HEK293T (cell line): ENCODE results near the gene CTIF.

Source experiments
- CTCF ChIA-PET: fragments of 350-600 bp; formaldehyde crosslinking; extraction: SDS; loops from one replicate; lab custom pipeline; 2021; ENCODE audit warnings: antibody characterized with exemption, inconsistent platforms; lab: Yijun Ruan, JAX
- POLR2A ChIA-PET: fragments of 350-600 bp; formaldehyde crosslinking; extraction: SDS; loops from one replicate; lab custom pipeline; 2020; ENCODE audit warnings: antibody characterized with exemption, inconsistent platforms; lab: Yijun Ruan, JAX
- DNase-seq: peaks from one replicate; pipeline ENCODE4 v3.0.0; 2012; ENCODE audit warnings: mixed read lengths; ENCODE audit errors: extremely low spot score
- ARNT ChIP-seq: fragments of 450-650 bp; IDR thresholded peaks from 2 replicates; pipeline ENCODE4 v1.6.1; 2017; ENCODE audit warnings: mild to moderate bottlenecking
- BHLHE40 ChIP-seq: fragments of 450-650 bp; IDR thresholded peaks from 2 replicates; pipeline ENCODE4 v1.6.1; 2016; ENCODE audit warnings: mild to moderate bottlenecking, moderate library complexity, borderline replicate concordance
- CTBP1 ChIP-seq: fragments of 450-650 bp; IDR thresholded peaks from 2 replicates; pipeline ENCODE4 v1.6.1; 2016; ENCODE audit warnings: borderline replicate concordance
- ELF4 ChIP-seq: fragments of 450-650 bp; IDR thresholded peaks from 2 replicates; pipeline ENCODE4 v1.6.1; 2017; ENCODE audit warnings: antibody characterized with exemption
- FOXA1 ChIP-seq: fragments of 450-650 bp; IDR thresholded peaks from 2 replicates; pipeline ENCODE4 v1.6.1; 2016; ENCODE audit warnings: mild to moderate bottlenecking
- FOXK2 ChIP-seq: fragments of 450-650 bp; IDR thresholded peaks from 2 replicates; pipeline ENCODE4 v1.6.1; 2016; ENCODE audit warnings: mild to moderate bottlenecking
- FOXM1 ChIP-seq: fragments of 450-650 bp; IDR thresholded peaks from 2 replicates; pipeline ENCODE4 v1.6.1; 2017; ENCODE audit warnings: mild to moderate bottlenecking, borderline replicate concordance
- HDGF ChIP-seq: fragments of 450-650 bp; IDR thresholded peaks from 2 replicates; pipeline ENCODE4 v1.6.1; 2017; ENCODE audit warnings: antibody characterized with exemption, borderline replicate concordance
- L3MBTL2 ChIP-seq: fragments of 450-650 bp; conservative IDR thresholded peaks from 2 replicates; pipeline ENCODE4 v1.6.1; 2016; ENCODE audit warnings: mild to moderate bottlenecking
- LEF1 ChIP-seq: fragments of 450-650 bp; IDR thresholded peaks from 2 replicates; pipeline ENCODE4 v1.6.1; 2017; ENCODE audit warnings: mild to moderate bottlenecking, borderline replicate concordance
- NFRKB ChIP-seq: fragments of 450-650 bp; IDR thresholded peaks from 2 replicates; pipeline ENCODE4 v1.6.1; 2016; ENCODE audit warnings: mild to moderate bottlenecking, moderate library complexity
- PKNOX1 ChIP-seq: fragments of 450-650 bp; IDR thresholded peaks from 2 replicates; pipeline ENCODE4 v1.6.1; 2016
- SP1 ChIP-seq: fragments of 450-650 bp; IDR thresholded peaks from 2 replicates; pipeline ENCODE4 v1.6.1; 2017
- SUZ12 ChIP-seq: fragments of 450-650 bp; IDR thresholded peaks from 2 replicates; pipeline ENCODE4 v1.6.1; 2016; ENCODE audit warnings: mild to moderate bottlenecking
- TARDBP ChIP-seq: fragments of 450-650 bp; IDR thresholded peaks from 2 replicates; pipeline ENCODE4 v1.6.1; 2016
- ZNF384 ChIP-seq: fragments of 450-650 bp; IDR thresholded peaks from 2 replicates; pipeline ENCODE4 v1.6.1; 2016

CTIF gene

GRCh38 chr18:48540251-48541025, 1.6 kb downstream of the CTIF start:
- ChIA-PET POLR2A (no interaction called here), CTCF (no interaction called here)
- TF ChIP-seq L3MBTL2 (peak; percentile 69), TARDBP (no peak)
- DNase-seq = peak; percentile 33

GRCh38 chr18:48541026-48541746, 2.4 kb downstream of the CTIF start:
- POLR2A ChIA-PET = no interaction called here

GRCh38 chr18:48541747-48542400, 3.0 kb downstream of the CTIF start:
- CTCF ChIA-PET = no interaction called here
- no peak for DNase-seq
- POLR2A ChIA-PET = no interaction called here
- TF ChIP-seq PKNOX1 (no peak), FOXM1 (no peak), BHLHE40 (no peak), LEF1 (no peak), SUZ12 (no peak), FOXA1 (no peak)

More at GRCh38 chr18:48541026-48541746, 2.4 kb downstream of the CTIF start:
- CTCF ChIA-PET = no interaction called here
- peak; percentile 50 for DNase-seq
- TF ChIP-seq PKNOX1 (no peak), ZNF384 (no peak), L3MBTL2 (no peak), LEF1 (no peak), FOXK2 (no peak), SUZ12 (no peak), HDGF (no peak), BHLHE40 (no peak), FOXM1 (no peak)

GRCh38 chr18:48542513-48543181, 3.8 kb downstream of the CTIF start:
- ChIA-PET CTCF (no interaction called here), POLR2A (no interaction called here)
- no peak for DNase-seq
- TF ChIP-seq ZNF384 (no peak), LEF1 (no peak), NFRKB (no peak), SP1 (no peak), TARDBP (no peak), L3MBTL2 (no peak), FOXM1 (no peak), FOXK2 (no peak), PKNOX1 (no peak), CTBP1 (no peak), HDGF (no peak), FOXA1 (no peak), SUZ12 (no peak), BHLHE40 (no peak), ARNT (no peak), ELF4 (no peak)

GRCh38 chr18:48543228-48543627, 4.4 kb downstream of the CTIF start:
- CTCF ChIA-PET = no interaction called here
- DNase-seq = no peak
- POLR2A ChIA-PET = no interaction called here
- TF ChIP-seq FOXK2 (no peak), BHLHE40 (no peak), NFRKB (no peak), HDGF (no peak), SUZ12 (no peak), ZNF384 (no peak), ARNT (no peak), TARDBP (no peak), CTBP1 (no peak)

- DNase-seq = no peak
- ChIA-PET POLR2A (no interaction called here), CTCF (no interaction called here)
- TF ChIP-seq L3MBTL2 (no peak), NFRKB (no peak), TARDBP (no peak), CTBP1 (no peak), ZNF384 (no peak), FOXM1 (no peak), PKNOX1 (no peak), FOXK2 (no peak), FOXA1 (no peak), BHLHE40 (no peak), ARNT (no peak), SUZ12 (no peak)
Observed at GRCh38 chr18:48544116-48544515, 5.3 kb downstream of the CTIF start.
